CD1c-positive myeloid dendritic cell (primary cell): ENCODE results near the gene PLEKHG4B.
A peak's percentile ranks its signal among the peaks of the same experiment; 100 is the strongest.
"Not testable (repeated sequence)": the region's sequence is repeated elsewhere in the genome, so short reads cannot be mapped to it uniquely, and the experiment has no call there.

Source experiments
- DNase-seq: peaks from one replicate; pipeline ENCODE4 v3.0.0-alpha.2; 2016; ENCODE audit errors: extremely low spot score

Gene PLEKHG4B

DNA sequence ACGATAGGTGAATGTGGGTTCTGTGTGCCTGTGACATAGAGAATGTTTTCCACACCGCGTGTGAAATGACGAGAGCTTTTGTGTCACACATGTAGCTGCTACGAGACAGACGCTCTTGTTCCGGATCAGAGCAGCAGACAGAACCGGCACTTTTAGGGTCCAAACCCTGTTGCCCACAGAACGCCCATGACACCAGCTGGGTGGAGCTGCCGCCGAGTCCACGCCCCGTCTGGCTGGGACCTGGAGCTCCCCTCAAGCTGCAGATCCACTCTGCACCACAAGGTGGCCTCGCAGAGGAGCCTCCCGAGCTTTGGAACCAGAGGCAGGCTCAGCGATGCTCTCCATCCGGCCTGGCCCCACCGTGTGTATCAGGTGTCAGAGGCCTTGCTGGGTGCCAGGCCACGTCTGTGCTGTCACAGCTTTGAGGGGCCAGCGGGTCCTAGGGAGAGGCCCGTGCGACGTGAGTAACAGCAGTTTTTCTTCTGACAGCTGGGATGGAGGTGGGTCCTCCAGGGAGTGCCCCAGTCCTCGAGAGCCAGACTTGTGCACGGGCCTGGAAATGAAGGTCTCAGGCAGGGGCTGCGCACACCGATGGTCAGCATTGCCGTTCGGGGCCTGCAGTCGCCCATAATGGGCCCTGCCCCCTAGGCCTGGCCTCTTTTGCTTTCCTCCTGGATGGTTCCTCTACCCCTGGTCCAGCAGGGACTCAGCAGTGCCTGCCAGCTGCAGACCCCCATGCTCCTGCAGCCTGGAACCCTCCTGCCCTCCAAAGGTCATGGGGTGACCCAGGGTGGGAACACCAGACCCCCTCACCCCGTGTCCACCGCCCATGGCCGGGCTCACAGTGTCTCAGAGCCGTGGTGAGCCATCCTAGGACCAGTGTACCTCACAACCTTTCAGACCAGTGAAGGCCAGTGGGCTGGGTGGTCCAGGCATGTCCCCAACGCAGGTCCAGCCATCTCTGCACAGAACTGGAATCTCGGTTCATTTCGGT lies 96.8 kb downstream of the PLEKHG4B start:
- peak; percentile 84 for DNase-seq

GRCh38 chr5:189486-189885 lies 97.5 kb downstream of the PLEKHG4B start:
- no peak for DNase-seq

DNA sequence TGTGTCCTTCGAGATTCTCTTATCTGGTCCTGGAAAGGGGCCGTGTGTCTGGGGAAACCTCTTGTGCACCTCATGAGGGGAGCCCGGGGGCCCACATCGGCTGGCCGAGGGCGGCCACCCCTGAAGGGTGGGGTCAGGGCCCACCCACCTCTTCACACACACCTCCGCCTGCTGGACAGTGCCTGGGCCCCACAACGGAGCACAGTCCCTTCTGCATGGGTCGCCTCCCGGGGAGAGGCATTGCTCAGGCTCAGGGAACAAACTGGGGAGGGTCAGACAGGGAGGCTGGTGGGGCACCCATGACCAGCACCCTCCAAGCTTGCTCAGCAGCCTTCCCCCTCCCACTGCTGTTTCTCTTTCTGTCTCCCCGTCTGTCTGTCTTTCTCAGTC lies 98.0 kb downstream of the PLEKHG4B start:
- DNase-seq, result no peak

- no peak for DNase-seq
Measured at GRCh38 chr5:190366-191035, 98.5 kb downstream of the PLEKHG4B start.

GRCh38 chr5:191036-191948 lies 99.3 kb downstream of the PLEKHG4B start, which contains the start of gene LRRC14B:
Gene LRRC14B (plus strand): TSS chr5:191495. CDS start chr5:191539, 44 bp downstream.
- DNase-seq, result no peak

- DNase-seq, result no peak
Measured at GRCh38 chr5:191949-192690, 100.2 kb downstream of the PLEKHG4B start.

GRCh38 chr5:192691-192969 lies 100.7 kb downstream of the PLEKHG4B start:
- no peak for DNase-seq

DNA sequence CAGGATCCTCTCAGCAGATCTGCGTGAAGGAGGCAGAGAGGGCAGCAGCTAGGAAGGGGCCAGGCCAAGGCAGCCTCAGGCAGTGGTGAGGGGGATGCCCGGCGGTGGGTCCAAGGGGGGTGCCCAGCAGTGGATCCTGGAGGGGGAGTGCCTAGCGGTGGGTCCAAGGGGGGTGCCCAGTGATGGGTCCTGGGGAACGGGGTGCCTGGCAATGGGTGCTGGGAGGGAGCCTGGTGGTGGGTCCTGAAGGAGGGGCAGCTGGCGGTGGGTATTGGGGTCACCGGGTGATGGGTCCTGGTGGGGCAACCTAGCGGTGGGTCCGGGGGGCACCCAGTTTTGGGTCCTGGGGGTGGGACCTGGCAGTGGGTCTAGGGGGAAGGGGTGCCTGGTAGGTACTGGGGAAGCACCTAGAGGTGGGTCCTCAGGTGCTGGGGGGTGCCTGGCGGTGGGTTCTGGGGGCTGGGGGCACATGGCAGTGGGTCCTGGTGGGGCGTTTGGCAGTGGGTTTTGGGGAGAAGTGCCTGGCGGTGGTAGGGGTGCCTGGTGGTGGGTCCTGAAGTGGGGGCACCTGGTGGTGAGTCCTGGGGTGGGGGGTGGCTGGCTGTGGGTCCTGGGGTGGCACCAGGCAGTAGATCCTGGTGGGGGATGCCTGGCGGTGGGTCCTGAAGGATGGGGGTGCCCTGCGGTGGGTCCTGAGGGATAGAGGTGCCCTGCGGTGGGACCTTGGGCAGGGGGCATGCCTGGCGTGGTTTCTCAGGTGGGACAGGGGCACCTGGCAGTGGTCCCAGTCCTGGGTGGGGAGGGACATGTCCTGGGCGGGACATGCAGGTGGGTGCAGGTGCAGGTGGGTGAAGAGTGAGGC lies 101.2 kb downstream of the PLEKHG4B start:
- no peak for DNase-seq

GRCh38 chr5:194102-194501 lies 102.1 kb downstream of the PLEKHG4B start:
- DNase-seq, result no peak

GRCh38 chr5:194603-195209 lies 102.7 kb downstream of the PLEKHG4B start:
- no peak for DNase-seq

DNA sequence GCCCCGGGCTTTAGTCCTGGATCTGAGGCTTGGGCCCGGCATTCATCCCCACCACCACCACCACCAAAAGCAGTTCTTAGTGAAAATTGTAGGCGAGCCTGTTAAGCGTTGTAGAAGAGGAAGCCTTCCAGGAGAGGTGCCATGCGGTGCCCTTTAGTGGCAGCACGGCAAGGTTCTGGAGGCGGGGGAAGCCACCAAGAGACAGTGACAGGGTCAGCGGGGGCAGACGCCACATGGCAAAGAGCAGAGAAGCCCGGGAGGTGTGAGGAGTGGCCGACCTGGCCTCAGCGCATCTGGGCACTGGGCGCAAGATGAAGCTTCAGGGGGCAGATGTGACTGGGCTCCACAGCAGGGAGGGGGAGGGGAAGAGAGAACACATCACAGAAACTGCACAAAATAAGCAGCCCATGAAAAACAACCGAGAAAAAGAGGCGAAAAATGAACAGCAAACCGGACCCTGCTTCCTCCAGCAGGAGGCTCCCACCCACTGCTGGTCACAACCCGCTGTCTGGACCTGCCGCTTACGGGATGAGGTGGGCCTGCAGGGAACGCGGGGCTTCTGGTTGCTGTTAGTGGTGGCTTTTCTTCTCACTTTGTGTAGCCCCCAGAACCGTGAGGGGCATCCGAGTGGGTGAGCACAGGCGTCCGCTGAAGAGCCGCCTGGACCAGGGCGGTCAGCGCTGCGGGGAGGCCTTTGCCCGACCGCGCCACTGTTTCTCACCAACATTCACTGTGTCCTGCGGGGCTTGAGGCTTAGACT lies 103.6 kb downstream of the PLEKHG4B start:
- DNase-seq, result no peak

GRCh38 chr5:196350-196749 lies 104.4 kb downstream of the PLEKHG4B start:
- DNase-seq, result no peak

DNA sequence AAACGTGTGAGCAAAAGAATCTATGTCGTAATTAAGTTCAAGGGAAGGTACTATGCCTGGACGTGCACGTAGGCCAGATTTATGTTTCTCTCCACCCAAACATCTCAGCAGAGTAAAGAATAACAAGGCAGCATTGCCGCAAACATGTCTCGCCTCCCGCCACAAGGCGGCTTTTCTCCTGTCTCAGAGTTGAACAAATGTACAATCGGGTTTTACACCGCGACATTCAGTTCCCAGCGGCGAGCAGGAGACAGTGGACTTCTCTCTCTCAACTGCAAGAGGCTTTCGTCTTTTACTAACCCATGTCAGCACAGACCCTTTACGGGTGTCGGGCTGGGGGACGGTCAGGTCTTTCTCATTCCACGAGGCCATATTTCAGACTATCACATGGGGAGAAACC lies 105.1 kb downstream of the PLEKHG4B start:
- not testable (repeated sequence) for DNase-seq

- DNase-seq, result no peak
Measured at GRCh38 chr5:197892-198489, 106.0 kb downstream of the PLEKHG4B start.

GRCh38 chr5:198516-199196 lies 106.7 kb downstream of the PLEKHG4B start:
- no peak for DNase-seq

DNA sequence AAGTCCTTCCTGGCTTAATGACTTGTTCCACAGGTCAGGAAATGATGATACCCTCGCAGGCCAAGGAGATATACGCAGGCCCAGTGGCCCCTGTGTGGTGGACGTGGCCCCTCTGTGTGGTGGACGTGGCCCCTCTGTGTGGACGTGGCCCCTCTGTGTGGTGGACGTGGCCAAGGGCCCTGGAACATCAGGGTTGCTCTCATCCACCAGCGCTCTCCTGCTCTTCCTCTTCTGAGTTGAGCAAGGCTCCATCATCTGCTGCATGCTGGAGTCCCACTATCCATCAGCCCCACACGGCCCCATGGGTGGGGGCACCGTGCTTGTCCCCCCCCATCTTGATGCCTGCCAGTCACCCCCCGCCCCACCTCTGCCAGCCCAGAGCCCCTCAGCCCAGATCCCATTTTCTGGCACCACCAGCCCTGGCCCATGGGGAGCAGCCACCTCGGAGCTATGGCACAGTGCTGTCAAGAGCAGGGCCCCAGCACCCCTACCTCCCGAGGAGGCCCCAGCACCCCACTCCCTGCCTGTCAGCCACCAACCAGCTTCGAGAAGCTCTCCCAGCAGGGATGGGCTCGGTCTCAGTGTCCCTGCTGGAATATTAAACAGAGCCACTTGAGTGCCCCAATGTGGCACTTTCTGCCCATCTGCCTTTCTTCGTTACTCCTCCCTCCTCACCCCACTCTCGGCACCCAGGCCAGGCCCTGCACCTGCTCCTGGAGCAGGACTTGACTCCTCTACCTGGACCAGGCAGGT lies 107.4 kb downstream of the PLEKHG4B start:
- DNase-seq, result no peak

DNA sequence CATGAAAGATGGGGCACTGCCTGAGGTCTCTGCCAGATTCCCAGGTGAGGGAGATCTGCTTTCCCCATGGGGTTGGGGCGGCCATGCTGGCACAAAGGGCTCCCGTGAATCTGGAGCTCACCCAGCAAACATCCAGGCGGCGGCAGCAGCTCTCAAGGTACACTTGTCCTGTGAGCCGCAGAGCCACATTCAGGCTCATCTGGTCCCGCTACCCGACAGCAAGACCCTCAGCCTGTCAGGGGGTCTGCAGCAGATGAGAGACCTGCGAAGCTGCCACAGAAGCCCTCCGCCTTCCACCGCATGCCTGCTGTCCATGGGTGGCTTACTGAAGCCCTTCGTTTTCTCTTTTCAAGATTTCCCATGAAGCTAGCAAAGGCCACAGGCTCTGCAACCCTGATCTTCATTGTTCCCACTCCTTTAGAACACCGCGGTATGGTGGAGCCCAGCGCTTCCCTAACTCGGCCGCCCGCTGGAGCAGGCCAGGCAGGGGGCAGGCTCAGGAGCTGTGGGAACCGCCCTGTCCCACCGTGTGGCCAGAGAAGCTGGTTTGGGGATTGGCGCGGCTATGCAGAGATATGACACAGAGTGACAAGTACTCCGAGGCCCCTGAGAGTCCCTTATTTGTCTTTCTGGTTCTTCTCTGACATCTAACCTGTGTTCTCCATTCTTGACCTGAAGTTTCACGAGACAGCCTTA lies 108.1 kb downstream of the PLEKHG4B start:
- no peak for DNase-seq
